Thyroid gland (tissue), 4 donors: Measurements from ENCODE around the gene CELSR3.

Experiments
- POLR2A ChIP-seq, 2 donors: fragments of 450-650 bp; IDR thresholded peaks; one replicate each; pipeline ENCODE4 v1.6.1; 2017; ENCODE audit warnings: antibody characterized with exemption in 2 of 2, mild to moderate bottlenecking in 2 of 2, moderate library complexity in 1 of 2
- TF ChIP-seq, protein P1 (sequence below), 6 experiments: fragments of 200-600 bp in 3 of 6; fragments of 450-650 bp in 3 of 6; sonication (generic) in 3 of 6; IDR thresholded peaks; one replicate each; pipeline ENCODE4 v1.5.1; 2016 to 2019; ENCODE audit warnings: antibody characterized with exemption in 6 of 6, mild to moderate bottlenecking in 2 of 6, inconsistent platforms in 1 of 6, moderate library complexity in 1 of 6

DNA sequence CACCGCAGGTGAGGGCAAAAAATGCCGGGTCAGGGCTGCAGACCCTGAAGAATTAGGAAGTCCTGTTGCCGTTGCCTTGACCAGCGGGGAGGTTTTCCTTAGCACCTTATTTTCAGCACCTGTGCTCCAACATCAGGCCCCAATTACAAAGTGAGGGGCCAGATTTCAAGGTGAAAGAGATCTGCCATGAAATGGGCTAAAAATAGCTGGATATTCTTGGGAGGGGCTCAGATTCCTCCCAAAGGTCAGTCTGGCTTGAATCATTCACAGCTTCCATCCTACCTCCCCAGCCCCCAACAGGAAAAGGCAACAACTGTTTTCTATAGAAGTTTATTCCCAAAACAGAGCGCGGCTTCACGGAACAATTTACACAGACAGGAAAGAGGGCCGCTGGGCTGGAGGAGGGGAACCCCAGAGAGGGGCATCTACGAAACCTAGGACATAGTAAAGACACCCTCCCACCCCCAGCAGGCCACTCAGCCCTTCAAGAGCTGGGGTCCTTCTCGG lies 26.5 kb downstream of the CELSR3 start:
- TF ChIP-seq, protein P1, sequence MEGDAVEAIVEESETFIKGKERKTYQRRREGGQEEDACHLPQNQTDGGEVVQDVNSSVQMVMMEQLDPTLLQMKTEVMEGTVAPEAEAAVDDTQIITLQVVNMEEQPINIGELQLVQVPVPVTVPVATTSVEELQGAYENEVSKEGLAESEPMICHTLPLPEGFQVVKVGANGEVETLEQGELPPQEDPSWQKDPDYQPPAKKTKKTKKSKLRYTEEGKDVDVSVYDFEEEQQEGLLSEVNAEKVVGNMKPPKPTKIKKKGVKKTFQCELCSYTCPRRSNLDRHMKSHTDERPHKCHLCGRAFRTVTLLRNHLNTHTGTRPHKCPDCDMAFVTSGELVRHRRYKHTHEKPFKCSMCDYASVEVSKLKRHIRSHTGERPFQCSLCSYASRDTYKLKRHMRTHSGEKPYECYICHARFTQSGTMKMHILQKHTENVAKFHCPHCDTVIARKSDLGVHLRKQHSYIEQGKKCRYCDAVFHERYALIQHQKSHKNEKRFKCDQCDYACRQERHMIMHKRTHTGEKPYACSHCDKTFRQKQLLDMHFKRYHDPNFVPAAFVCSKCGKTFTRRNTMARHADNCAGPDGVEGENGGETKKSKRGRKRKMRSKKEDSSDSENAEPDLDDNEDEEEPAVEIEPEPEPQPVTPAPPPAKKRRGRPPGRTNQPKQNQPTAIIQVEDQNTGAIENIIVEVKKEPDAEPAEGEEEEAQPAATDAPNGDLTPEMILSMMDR (IDR thresholded peaks at IDR 0.05) = no peak
- TF ChIP-seq POLR2A (IDR thresholded peaks at IDR 0.05) = no peak
